ENCODE data around the gene NOSTRIN. TPM values are rescaled to one million over a fixed set of nuclear protein-coding genes. Genes with fewer than 3 reads are reported as not detected.
"Not testable (repeated sequence)": the region's sequence is repeated elsewhere in the genome, so short reads cannot be mapped to it uniquely, and the experiment has no call there.

NOSTRIN gene
- total RNA-seq, 2 experiments from 2014 or later, result not detected

- CTCF ChIA-PET (ENCODE audit: unreplicated experiment), result no interaction called here
- no peak overlapping the region for H3K4me2 ChIP-seq (ENCODE audit: low read length)
- no peaks in the 10 kb centered on the region for H3K36me3 ChIP-seq (ENCODE audit: insufficient read depth, low read length)
- no peak overlapping the region for H2AFZ ChIP-seq (ENCODE audit: low read length)
- no peaks in the 10 kb centered on the region for H3K9me2 ChIP-seq (ENCODE audit: insufficient read depth, low read length)
- BruUV-seq (replicated peaks), result no TSS peak
- POLR2A ChIA-PET, result interaction anchor here (0.6 kb wide), 1 partner anchor 413 kb away, joined by 4 read pairs; no protein-coding TSS in a partner anchor
- H4K20me1 ChIP-seq (ENCODE audit: insufficient read depth, low read length), result no peaks in the 10 kb centered on the region
- H3K4me3 ChIP-seq (ENCODE audit: low read depth, low read length, poor library complexity, severe bottlenecking), result no peak overlapping the region
- intact Hi-C loops (cut with micrococcal nuclease; ENCODE audit: unreplicated experiment), result no loop called here
- no peaks in the 10 kb centered on the region for H3K4me1 ChIP-seq (ENCODE audit: insufficient read depth, low read length, poor library complexity, severe bottlenecking)
- TF ChIP-seq CTCF (conservative IDR thresholded peaks at IDR 0.05; ENCODE audit: low read length) (no peak), EZH2phosphoT487 (IDR thresholded peaks at IDR 0.05; ENCODE audit: borderline replicate concordance, low read depth, low read length) (no peak)
- no peaks in the 10 kb centered on the region for H3K9me3 ChIP-seq (ENCODE audit: low read length)
- H3K27ac ChIP-seq (ENCODE audit: low read depth, low read length, poor library complexity, severe bottlenecking), result no peak overlapping the region
- DNase-seq (ENCODE audit: low spot score), result no peak
- no peaks in the 10 kb centered on the region for H3K79me2 ChIP-seq (ENCODE audit: insufficient read depth, low read depth, low read length)
Observed at GRCh38 chr2:168766600-168766999, 35.8 kb upstream of the NOSTRIN start.

- ChIA-PET POLR2A (interaction anchor here (0.6 kb wide), 1 partner anchor 414 kb away, joined by 4 read pairs; no protein-coding TSS in a partner anchor), CTCF (ENCODE audit: unreplicated experiment) (no interaction called here)
- Histone ChIP-seq H3K9me2 (ENCODE audit: insufficient read depth, low read length) (no peaks in the 10 kb centered on the region), H3K9me3 (ENCODE audit: low read length) (no peaks in the 10 kb centered on the region), H4K20me1 (ENCODE audit: insufficient read depth, low read length) (no peaks in the 10 kb centered on the region), H3K4me3 (ENCODE audit: low read depth, low read length, poor library complexity, severe bottlenecking) (no peak overlapping the region), H3K4me1 (ENCODE audit: insufficient read depth, low read length, poor library complexity, severe bottlenecking) (no peaks in the 10 kb centered on the region), H3K4me2 (ENCODE audit: low read length) (no peak overlapping the region), H3K79me2 (ENCODE audit: insufficient read depth, low read depth, low read length) (no peaks in the 10 kb centered on the region), H3K36me3 (ENCODE audit: insufficient read depth, low read length) (no peaks in the 10 kb centered on the region), H2AFZ (ENCODE audit: low read length) (no peak overlapping the region), H3K27ac (ENCODE audit: low read depth, low read length, poor library complexity, severe bottlenecking) (no peak overlapping the region)
- no TSS peak for BruUV-seq (replicated peaks)
- intact Hi-C loops (cut with micrococcal nuclease; ENCODE audit: unreplicated experiment), result no loop called here
- no peak for TF ChIP-seq EZH2phosphoT487 (IDR thresholded peaks at IDR 0.05; ENCODE audit: borderline replicate concordance, low read depth, low read length)
- TF ChIP-seq CTCF (conservative IDR thresholded peaks at IDR 0.05; ENCODE audit: low read length), result no peak
- DNase-seq (ENCODE audit: low spot score), result no peak
Observed at GRCh38 chr2:168767258-168767657, 35.2 kb upstream of the NOSTRIN start.

GRCh38 chr2:168768357-168768756 lies 34.1 kb upstream of the NOSTRIN start:
- H3K27ac ChIP-seq (ENCODE audit: low read depth, low read length, poor library complexity, severe bottlenecking); H3K79me2 ChIP-seq (ENCODE audit: insufficient read depth, low read depth, low read length); H3K4me1 ChIP-seq (ENCODE audit: insufficient read depth, low read length, poor library complexity, severe bottlenecking); DNase-seq (ENCODE audit: low spot score); H3K4me3 ChIP-seq (ENCODE audit: low read depth, low read length, poor library complexity, severe bottlenecking); BruUV-seq (replicated peaks); H3K4me2 ChIP-seq (ENCODE audit: low read length); H2AFZ ChIP-seq (ENCODE audit: low read length); H3K36me3 ChIP-seq (ENCODE audit: insufficient read depth, low read length); intact Hi-C loops (cut with micrococcal nuclease; ENCODE audit: unreplicated experiment); CTCF ChIA-PET (ENCODE audit: unreplicated experiment); H4K20me1 ChIP-seq (ENCODE audit: insufficient read depth, low read length); H3K9me3 ChIP-seq (ENCODE audit: low read length); H3K9me2 ChIP-seq (ENCODE audit: insufficient read depth, low read length): not testable (repeated sequence)
- POLR2A ChIA-PET, result interaction anchor here (0.6 kb wide), 1 partner anchor 153 kb away, joined by 3 read pairs; no protein-coding TSS in a partner anchor

All from OCI-LY7 (cell line).